Breast epithelium (tissue), 3 donors: ENCODE data around the gene SKIC8.

Source experiments
- POLR2A ChIP-seq: fragments of 450-650 bp; IDR thresholded peaks from one replicate; pipeline ENCODE4 v1.6.1; 2016; ENCODE audit warnings: antibody characterized with exemption, mild to moderate bottlenecking, moderate library complexity
- POLR2AphosphoS5 ChIP-seq, 3 donors: sonication (generic); formaldehyde crosslinking; IDR thresholded peaks; one replicate each; pipeline ENCODE4 v1.6.1; 2017; ENCODE audit warnings: antibody characterized with exemption in 3 of 3
- TF ChIP-seq, protein P1 (sequence below), 3 donors: fragments of 450-650 bp; IDR thresholded peaks; one replicate each; pipeline ENCODE4 v1.5.1; 2016 to 2017; ENCODE audit warnings: antibody characterized with exemption in 3 of 3, mild to moderate bottlenecking in 3 of 3, moderate library complexity in 3 of 3

DNA sequence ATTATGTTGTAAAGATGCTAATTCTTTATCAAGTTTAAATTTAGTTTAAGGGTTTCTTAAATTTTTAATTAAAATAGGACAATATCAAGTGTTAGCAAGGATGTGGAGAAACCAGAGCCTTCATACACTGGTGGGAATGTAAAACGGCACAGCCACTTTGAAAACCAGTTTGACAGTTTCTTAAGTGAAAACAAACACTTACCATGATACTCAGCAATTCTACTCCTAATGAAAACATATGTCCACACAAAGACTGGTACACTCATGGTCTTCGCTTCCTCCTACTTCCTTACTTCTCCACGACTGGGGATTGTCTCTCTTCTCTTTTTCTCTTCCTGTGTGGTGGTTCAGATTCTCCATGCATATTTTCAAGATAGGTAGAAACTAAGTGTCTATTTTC, 9.2 kb downstream of the SKIC8 start:
- TF ChIP-seq, protein P1, sequence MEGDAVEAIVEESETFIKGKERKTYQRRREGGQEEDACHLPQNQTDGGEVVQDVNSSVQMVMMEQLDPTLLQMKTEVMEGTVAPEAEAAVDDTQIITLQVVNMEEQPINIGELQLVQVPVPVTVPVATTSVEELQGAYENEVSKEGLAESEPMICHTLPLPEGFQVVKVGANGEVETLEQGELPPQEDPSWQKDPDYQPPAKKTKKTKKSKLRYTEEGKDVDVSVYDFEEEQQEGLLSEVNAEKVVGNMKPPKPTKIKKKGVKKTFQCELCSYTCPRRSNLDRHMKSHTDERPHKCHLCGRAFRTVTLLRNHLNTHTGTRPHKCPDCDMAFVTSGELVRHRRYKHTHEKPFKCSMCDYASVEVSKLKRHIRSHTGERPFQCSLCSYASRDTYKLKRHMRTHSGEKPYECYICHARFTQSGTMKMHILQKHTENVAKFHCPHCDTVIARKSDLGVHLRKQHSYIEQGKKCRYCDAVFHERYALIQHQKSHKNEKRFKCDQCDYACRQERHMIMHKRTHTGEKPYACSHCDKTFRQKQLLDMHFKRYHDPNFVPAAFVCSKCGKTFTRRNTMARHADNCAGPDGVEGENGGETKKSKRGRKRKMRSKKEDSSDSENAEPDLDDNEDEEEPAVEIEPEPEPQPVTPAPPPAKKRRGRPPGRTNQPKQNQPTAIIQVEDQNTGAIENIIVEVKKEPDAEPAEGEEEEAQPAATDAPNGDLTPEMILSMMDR (IDR thresholded peaks at IDR 0.05), result no peak
- TF ChIP-seq POLR2A (no peak), POLR2AphosphoS5 (IDR thresholded peaks at IDR 0.05) (no peak)
